ENCODE data around the gene KRTAP10-2.
"Not testable (repeated sequence)": the region's sequence is repeated elsewhere in the genome, so short reads cannot be mapped to it uniquely, and the experiment has no call there.

The KRTAP10-2 gene

GRCh38 chr21:44551340-44551961 is at the start of gene KRTAP10-2:
TSS of gene KRTAP10-2 (minus strand) at chr21:44551505. CDS start at chr21:44551458, 47 bp downstream.
- DNase-seq = no peak

- not testable (repeated sequence) for DNase-seq
Measured at GRCh38 chr21:44601091-44601490, 49.8 kb upstream of the KRTAP10-2 start.

- not testable (repeated sequence) for DNase-seq
Measured at GRCh38 chr21:44600118-44600978, 49.0 kb upstream of the KRTAP10-2 start, which contains the start of gene KRTAP10-7. TSS of gene KRTAP10-7 (plus strand) at chr21:44600597. CDS start at chr21:44600622, 25 bp downstream.

GRCh38 chr21:44599264-44600029 is 48.1 kb upstream of the KRTAP10-2 start:
- DNase-seq = no peak

GRCh38 chr21:44598061-44598460 is 46.8 kb upstream of the KRTAP10-2 start:
- no peak for DNase-seq

- DNase-seq = no peak
Measured at GRCh38 chr21:44596068-44596725, 44.9 kb upstream of the KRTAP10-2 start.

- no peak for DNase-seq
Measured at GRCh38 chr21:44595524-44595923, 44.2 kb upstream of the KRTAP10-2 start.

- DNase-seq = no peak
Measured at GRCh38 chr21:44594406-44594916, 43.2 kb upstream of the KRTAP10-2 start.

- no peak for DNase-seq
Measured at GRCh38 chr21:44593598-44594405, 42.5 kb upstream of the KRTAP10-2 start.

- DNase-seq = no peak
Measured at GRCh38 chr21:44592446-44593311, 41.4 kb upstream of the KRTAP10-2 start, which contains the start of gene KRTAP10-6. TSS of gene KRTAP10-6 (minus strand) at chr21:44592505. CDS start at chr21:44592484, 21 bp downstream.

- DNase-seq = not testable (repeated sequence)
Measured at GRCh38 chr21:44591801-44592130, 40.5 kb upstream of the KRTAP10-2 start.

- not testable (repeated sequence) for DNase-seq
Measured at GRCh38 chr21:44590897-44591800, 39.8 kb upstream of the KRTAP10-2 start.

GRCh38 chr21:44590311-44590721 is 39.0 kb upstream of the KRTAP10-2 start:
- DNase-seq = no peak

GRCh38 chr21:44589586-44590305 is 38.4 kb upstream of the KRTAP10-2 start:
- no peak for DNase-seq

GRCh38 chr21:44589094-44589493 is 37.8 kb upstream of the KRTAP10-2 start:
- DNase-seq = no peak

- no peak for DNase-seq
Measured at GRCh38 chr21:44585892-44586291, 34.6 kb upstream of the KRTAP10-2 start.

GRCh38 chr21:44583800-44584147 is 32.5 kb upstream of the KRTAP10-2 start:
- DNase-seq = peak in 7 of 56 donors; percentile 7 to 50 (median 15)
